Natural killer cell (primary cell): ENCODE measurements around the gene PAK2. TPM values are rescaled to one million over a fixed set of nuclear protein-coding genes. Genes with fewer than 3 reads are reported as not detected.

Experiments
- ATAC-seq, 3 donors: fragments of 150-1000 bp in 2 of 3; fragments of 200-7000 bp in 1 of 3; cut with Tn5 transposase; 1 replicate in 1 of 3; 2 replicates in 2 of 3; pipeline ENCODE4 v1.10.0; 2021; ENCODE audit warnings: mild to moderate bottlenecking in 2 of 3, moderate library complexity in 2 of 3
- DNase-seq, 2 donors: peaks; one replicate each; pipeline versions ENCODE4 v3.0.0 to v3.0.0-alpha.2; 2013 to 2021; ENCODE audit warnings: mixed read lengths in 1 of 2
- H3K27ac ChIP-seq: one replicate; pipeline ENCODE4 v1.5.1; 2013; ENCODE audit warnings: mild to moderate bottlenecking, low read length
- H3K27me3 ChIP-seq: one replicate; pipeline ENCODE4 v1.6.1; 2013; ENCODE audit warnings: low read length; ENCODE audit not compliant: control insufficient read depth, insufficient read depth
- H3K36me3 ChIP-seq: one replicate; pipeline ENCODE4 v1.6.1; 2013; ENCODE audit warnings: low read length; ENCODE audit not compliant: control insufficient read depth, insufficient read depth
- H3K4me1 ChIP-seq: one replicate; pipeline ENCODE4 v1.6.1; 2013; ENCODE audit warnings: low read length; ENCODE audit not compliant: control insufficient read depth, insufficient read depth
- H3K4me3 ChIP-seq: one replicate; pipeline ENCODE4 v1.5.1; 2013; ENCODE audit warnings: low read length
- H3K9me3 ChIP-seq: one replicate; pipeline ENCODE4 v1.6.1; 2013; ENCODE audit warnings: low read length; ENCODE audit not compliant: control insufficient read depth, insufficient read depth
- H3K27ac Mint-ChIP-seq, 2 donors: one replicate each; pipeline ENCODE4 v1.8.0; 2022; ENCODE audit warnings: mild to moderate bottlenecking in 2 of 2, mixed read lengths in 2 of 2, moderate library complexity in 1 of 2
- H3K27me3 Mint-ChIP-seq, 2 donors: one replicate each; pipeline ENCODE4 v1.8.0; 2022; ENCODE audit warnings: low read depth in 2 of 2, mixed read lengths in 2 of 2
- H3K36me3 Mint-ChIP-seq: one replicate; pipeline ENCODE4 v1.8.0; 2022; ENCODE audit warnings: mixed read lengths
- H3K4me1 Mint-ChIP-seq, 2 donors: one replicate each; pipeline ENCODE4 v1.8.0; 2022; ENCODE audit warnings: mixed read lengths in 2 of 2
- H3K4me3 Mint-ChIP-seq: one replicate; pipeline ENCODE4 v1.8.0; 2022; ENCODE audit warnings: mild to moderate bottlenecking, moderate library complexity, mixed read lengths
- H3K9me3 Mint-ChIP-seq, 2 donors: one replicate each; pipeline ENCODE4 v1.8.0; 2022; ENCODE audit warnings: mixed read lengths in 2 of 2
- CTCF ChIP-seq: fragments of 200-600 bp; IDR thresholded peaks from one replicate; pipeline ENCODE4 v1.8.0; 2022; ENCODE audit warnings: antibody characterized with exemption
- WGBS: methylation state at CpG from one replicate; pipeline ENCODE4 v1.1.7; 2013; ENCODE audit warnings: missing lambda C conversion rate; ENCODE audit not compliant: insufficient coverage; 5-methylcytosine and 5-hydroxymethylcytosine counted together
- intact Hi-C: fragments of 100-400 bp; cut with micrococcal nuclease; formaldehyde crosslinking; loops from one replicate; pipeline ENCODE4 v1.14.2; 2022
- total RNA-seq, 4 donors: library from RNA; stranded (reverse); fragments of 120-200 nt in 1 of 4; gene quantifications; one replicate each; pipeline versions ENCODE4 v1.2.3 to v1.2.4, GENCODE V29; 2013 to 2022

PAK2 gene
- total RNA-seq, 3 donors from 2014 or later (not counting 1 experiment from before 2014, with no cell fraction given): 64.5 to 68.6 (median 66.4) TPM

- no peak overlapping the region for H3K4me3 ChIP-seq
- H3K36me3 ChIP-seq: peaks cover 2% of the 10 kb centered on the region
- ATAC-seq: no peak
- Mint-ChIP-seq H3K9me3 (no peaks in the 10 kb centered on the region), H3K4me1 (peaks cover 57 to 59% of the 10 kb centered on the region in 2 donors), H3K36me3 (no peaks in the 10 kb centered on the region), H3K4me3 (no peak overlapping the region), H3K27ac (peak overlapping the region; percentile 66), H3K27me3 (no peaks in the 10 kb centered on the region)
- WGBS: 92% methylated on average over 5 of the region's 6 CpGs
- no peak overlapping the region for H3K27ac ChIP-seq
- no peak for TF ChIP-seq CTCF
- H3K9me3 ChIP-seq: no peaks in the 10 kb centered on the region
- peaks cover 10% of the 10 kb centered on the region for H3K4me1 ChIP-seq
- DNase-seq: no peak
- no peaks in the 10 kb centered on the region for H3K27me3 ChIP-seq
- intact Hi-C loops: no loop called here
Measured at GRCh38 chr3:196772897-196773296, 33.2 kb downstream of the PAK2 start.

- Histone ChIP-seq H3K4me1 (peaks cover 10% of the 10 kb centered on the region), H3K27me3 (no peaks in the 10 kb centered on the region), H3K9me3 (no peaks in the 10 kb centered on the region), H3K4me3 (no peak overlapping the region), H3K27ac (no peak overlapping the region), H3K36me3 (no peaks in the 10 kb centered on the region)
- 29% methylated on average over 4 of the region's 5 CpGs for WGBS
- intact Hi-C loops: no loop called here
- TF ChIP-seq CTCF: no peak
- no peaks in the 10 kb centered on the region for H3K27me3 Mint-ChIP-seq
- H3K27ac Mint-ChIP-seq: peak overlapping the region; percentile 66
- H3K4me1 Mint-ChIP-seq: peaks cover 71 to 73% of the 10 kb centered on the region in 2 donors
- ATAC-seq (peak in 1 of 3 donors; percentile 35), DNase-seq (no peak)
- H3K36me3 Mint-ChIP-seq: no peaks in the 10 kb centered on the region
- peak overlapping the region; percentile 4 for H3K4me3 Mint-ChIP-seq
- no peaks in the 10 kb centered on the region for H3K9me3 Mint-ChIP-seq
Measured at GRCh38 chr3:196774191-196774820, 34.6 kb downstream of the PAK2 start.

GRCh38 chr3:196774848-196775422, 35.3 kb downstream of the PAK2 start:
- no peaks in the 10 kb centered on the region for H3K27me3 ChIP-seq
- no peak overlapping the region for H3K27ac ChIP-seq
- TF ChIP-seq CTCF: no peak
- H3K27me3 Mint-ChIP-seq: no peaks in the 10 kb centered on the region
- no peak for DNase-seq
- no peaks in the 10 kb centered on the region for H3K9me3 Mint-ChIP-seq
- H3K4me1 Mint-ChIP-seq: peaks cover 77 to 79% of the 10 kb centered on the region in 2 donors
- H3K4me3 ChIP-seq: no peak overlapping the region
- H3K9me3 ChIP-seq: no peaks in the 10 kb centered on the region
- H3K27ac Mint-ChIP-seq: peak overlapping the region; percentile 66
- no peaks in the 10 kb centered on the region for H3K36me3 Mint-ChIP-seq
- ATAC-seq: no peak
- 88% methylated on average over 6 of the region's 6 CpGs for WGBS
- H3K36me3 ChIP-seq: no peaks in the 10 kb centered on the region
- intact Hi-C loops: no loop called here
- H3K4me1 ChIP-seq: peaks cover 10% of the 10 kb centered on the region
- H3K4me3 Mint-ChIP-seq: no peak overlapping the region
